ENCODE data around the gene PFKP. TPM values are rescaled to one million over a fixed set of nuclear protein-coding genes. Genes with fewer than 3 reads are reported as not detected.

Gene PFKP
- total RNA-seq, 4 donors from 2014 or later, result 90.8 to 255 (median 112) TPM

DNA sequence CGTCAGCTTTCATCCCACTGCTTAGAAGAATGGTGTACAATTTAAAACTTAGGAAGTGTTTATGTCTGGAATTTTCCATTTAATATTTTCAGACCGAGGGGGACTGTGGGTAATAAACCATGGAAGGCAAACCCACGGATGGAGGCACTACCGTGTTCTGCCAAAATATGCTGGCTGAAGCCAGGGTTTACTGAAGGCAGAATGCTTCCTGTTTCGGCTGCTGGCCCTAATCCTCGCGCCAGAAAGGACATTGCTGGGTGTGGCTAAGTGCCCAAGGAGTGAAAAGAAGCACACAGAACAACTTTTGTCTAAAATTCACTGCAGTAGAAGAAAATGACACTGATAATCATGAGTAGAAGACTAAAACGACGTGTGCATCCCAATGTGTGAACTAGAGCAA is 72.9 kb downstream of the PFKP start:
- intact Hi-C loops (cut with DNase I), result no loop called here
- H3K4me1 ChIP-seq, result peaks cover 17 to 54% (median 50%) of the 10 kb centered on the region in 4 donors
- TF ChIP-seq POLR2A (IDR thresholded peaks at IDR 0.05; ENCODE audit: low read depth), result no peak
- TF ChIP-seq POLR2AphosphoS5 (IDR thresholded peaks at IDR 0.05), result peak in 1 of 2 donors; percentile 68
- no peaks in the 10 kb centered on the region for H3K27me3 ChIP-seq
- peaks cover 50 to 99% (median 93%) of the 10 kb centered on the region in 4 donors for H3K36me3 ChIP-seq
- WGBS, result 45% methylated on average over 9 of the region's 9 CpGs
- no peak overlapping the region for H3K4me3 ChIP-seq
- no peaks in the 10 kb centered on the region for H3K9me3 ChIP-seq
- peak overlapping the region; percentile 64 to 74 (median 70) for H3K27ac ChIP-seq (replicated peaks in 1 of 4)
- DNase-seq (ENCODE audit: extremely low spot score), result no peak

DNA sequence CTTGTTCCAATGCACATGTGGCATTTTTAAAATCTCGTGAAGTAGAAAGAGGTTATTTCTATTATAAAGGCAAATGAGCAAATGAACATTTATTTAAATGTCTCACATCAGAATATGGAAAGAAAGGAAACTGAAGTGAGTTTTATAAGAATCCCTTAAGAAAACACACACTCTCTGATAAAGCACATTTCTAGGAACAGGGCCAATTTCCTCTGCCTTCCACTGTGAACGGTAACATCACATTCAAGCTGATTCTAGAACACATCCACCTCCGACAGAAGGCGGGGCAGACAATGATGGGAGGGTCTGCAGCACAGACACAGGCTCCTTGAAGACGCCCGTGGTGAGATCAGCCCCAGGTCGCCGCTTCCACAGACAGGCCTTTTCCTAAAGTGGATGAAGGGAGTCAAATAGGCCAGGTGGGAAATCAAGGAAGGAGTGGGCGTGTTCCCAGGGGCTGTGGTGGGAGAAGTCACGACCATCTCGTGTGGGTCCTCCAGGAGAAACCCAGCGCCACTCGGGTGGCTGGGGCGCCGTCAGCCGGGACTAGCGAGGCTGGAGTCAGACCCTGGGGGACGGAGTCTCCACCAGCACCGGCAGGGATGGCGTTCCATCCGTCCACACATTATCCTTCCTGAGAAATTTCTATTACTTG is 74.1 kb downstream of the PFKP start:
- intact Hi-C loops (cut with DNase I), result no loop called here
- TF ChIP-seq CTCF (IDR thresholded peaks at IDR 0.05) (no peak), POLR2A (IDR thresholded peaks at IDR 0.05; ENCODE audit: low read depth) (no peak), EP300 (IDR thresholded peaks at IDR 0.05) (no peak), POLR2AphosphoS5 (IDR thresholded peaks at IDR 0.05) (no peak)
- WGBS, result 86% methylated on average over 17 of the region's 21 CpGs
- DNase-seq (ENCODE audit: extremely low spot score), result no peak
- peaks cover 54 to 99% (median 93%) of the 10 kb centered on the region in 4 donors for H3K36me3 ChIP-seq
- no peaks in the 10 kb centered on the region for H3K27me3 ChIP-seq
- H3K9me3 ChIP-seq, result no peaks in the 10 kb centered on the region
- peaks cover 9 to 49% (median 42%) of the 10 kb centered on the region in 4 donors for H3K4me1 ChIP-seq
- H3K27ac ChIP-seq (replicated peaks in 1 of 4), result peak overlapping the region; percentile 32 to 74 (median 66)
- H3K4me3 ChIP-seq, result no peak overlapping the region

- peaks cover 3 to 43% (median 35%) of the 10 kb centered on the region in 4 donors for H3K4me1 ChIP-seq
- peaks cover 48 to 100% (median 93%) of the 10 kb centered on the region in 4 donors for H3K36me3 ChIP-seq
- no peak overlapping the region for H3K4me3 ChIP-seq
- H3K27ac ChIP-seq (replicated peaks in 1 of 4), result peak overlapping the region; percentile 32 to 74 (median 66)
- intact Hi-C loops (cut with DNase I), result no loop called here
- H3K9me3 ChIP-seq, result no peaks in the 10 kb centered on the region
- 77% methylated on average over 13 of the region's 14 CpGs for WGBS
- TF ChIP-seq POLR2AphosphoS5 (IDR thresholded peaks at IDR 0.05) (no peak), EP300 (IDR thresholded peaks at IDR 0.05) (no peak), CTCF (IDR thresholded peaks at IDR 0.05) (no peak), POLR2A (IDR thresholded peaks at IDR 0.05; ENCODE audit: low read depth) (no peak)
- no peak for DNase-seq (ENCODE audit: extremely low spot score)
- H3K27me3 ChIP-seq, result no peaks in the 10 kb centered on the region
Measured at GRCh38 chr10:3142146-3142875, 75.0 kb downstream of the PFKP start.

DNA sequence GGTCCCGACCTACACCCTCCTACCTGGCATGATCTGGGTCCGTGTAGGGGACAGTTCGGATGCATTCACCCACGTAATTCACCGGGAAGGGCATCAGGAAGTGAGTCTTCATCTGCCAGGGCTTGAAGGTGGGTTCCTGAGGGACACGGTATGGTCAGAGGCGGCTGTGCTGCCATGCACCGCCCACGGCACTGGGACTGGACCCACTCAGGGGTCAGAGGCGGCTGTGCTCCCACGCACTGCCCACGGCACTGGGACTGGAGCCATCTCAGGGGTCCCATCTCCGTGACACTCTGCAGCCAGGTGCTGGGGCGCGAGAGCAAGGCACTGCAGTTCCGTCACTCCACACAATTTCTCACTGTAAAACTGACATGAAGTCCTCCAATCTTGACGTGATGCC is 76.0 kb downstream of the PFKP start:
- H3K36me3 ChIP-seq, result peaks cover 45 to 100% (median 93%) of the 10 kb centered on the region in 4 donors
- no peaks in the 10 kb centered on the region for H3K27me3 ChIP-seq
- intact Hi-C loops (cut with DNase I), result no loop called here
- WGBS, result 90% methylated on average over 9 of the region's 17 CpGs
- H3K9me3 ChIP-seq, result no peaks in the 10 kb centered on the region
- TF ChIP-seq POLR2AphosphoS5 (IDR thresholded peaks at IDR 0.05) (no peak), POLR2A (IDR thresholded peaks at IDR 0.05; ENCODE audit: low read depth) (no peak), EP300 (IDR thresholded peaks at IDR 0.05) (no peak), CTCF (IDR thresholded peaks at IDR 0.05) (no peak)
- H3K4me3 ChIP-seq, result no peak overlapping the region
- H3K4me1 ChIP-seq, result peaks cover 3 to 33% (median 29%) of the 10 kb centered on the region in 4 donors
- H3K27ac ChIP-seq (replicated peaks in 1 of 4), result no peak overlapping the region
- DNase-seq (ENCODE audit: extremely low spot score), result no peak

- no peaks in the 10 kb centered on the region for H3K27me3 ChIP-seq
- whole genome bisulfite sequencing, result 94% methylated on average over 19 of the region's 19 CpGs
- intact Hi-C loops (cut with DNase I), result no loop called here
- no peak for DNase-seq (ENCODE audit: extremely low spot score)
- H3K36me3 ChIP-seq, result peaks cover 47 to 100% (median 93%) of the 10 kb centered on the region in 4 donors
- TF ChIP-seq EP300 (IDR thresholded peaks at IDR 0.05) (no peak), CTCF (IDR thresholded peaks at IDR 0.05) (no peak), POLR2A (IDR thresholded peaks at IDR 0.05; ENCODE audit: low read depth) (no peak), POLR2AphosphoS5 (IDR thresholded peaks at IDR 0.05) (no peak)
- no peak overlapping the region for H3K27ac ChIP-seq (replicated peaks in 1 of 4)
- peaks cover 3 to 33% (median 28%) of the 10 kb centered on the region in 4 donors for H3K4me1 ChIP-seq
- no peaks in the 10 kb centered on the region for H3K9me3 ChIP-seq
- H3K4me3 ChIP-seq, result no peak overlapping the region
Measured at GRCh38 chr10:3143791-3144434, 76.6 kb downstream of the PFKP start.

Measured in esophagus muscularis mucosa (tissue), 4 donors.